ENCODE data around the gene DLD.

- no peak for TF ChIP-seq CTCF (IDR thresholded peaks at IDR 0.05; ENCODE audit: control extremely low read depth in 1 of 3, insufficient read depth in 1 of 3, low read depth in 1 of 3, low read length in 3 of 3)
- no peak for TF ChIP-seq USF2 (IDR thresholded peaks at IDR 0.05; ENCODE audit: low read length)
- TF ChIP-seq SRF (IDR thresholded peaks at IDR 0.05; ENCODE audit: low read depth, low read length): no peak
- TF ChIP-seq GABPA (IDR thresholded peaks at IDR 0.05; ENCODE audit: borderline replicate concordance, insufficient read depth, low read length): no peak
- TF ChIP-seq CHD2 (IDR thresholded peaks at IDR 0.05; ENCODE audit: low read length): no peak
- TF ChIP-seq MAX (IDR thresholded peaks at IDR 0.05): no peak
- TF ChIP-seq EZH2 (IDR thresholded peaks at IDR 0.05; ENCODE audit: low read depth, low read length, severe bottlenecking): no peak
- no peak for TF ChIP-seq TAF7 (optimal IDR thresholded peaks at IDR 0.05; ENCODE audit: borderline replicate concordance, low read depth, low read length)
- no peak for TF ChIP-seq POLR2A (IDR thresholded peaks at IDR 0.05; ENCODE audit: control extremely low read depth in 1 of 2, low read depth in 2 of 2, low read length in 2 of 2)
Observed at GRCh38 chr7:107884066-107884818, 6.7 kb upstream of the DLD start.

Measured in H1 (cell line).